ENCODE data around the gene GNG4.
A peak's percentile ranks its signal among the peaks of the same experiment; 100 is the strongest.

Gene GNG4

DNA sequence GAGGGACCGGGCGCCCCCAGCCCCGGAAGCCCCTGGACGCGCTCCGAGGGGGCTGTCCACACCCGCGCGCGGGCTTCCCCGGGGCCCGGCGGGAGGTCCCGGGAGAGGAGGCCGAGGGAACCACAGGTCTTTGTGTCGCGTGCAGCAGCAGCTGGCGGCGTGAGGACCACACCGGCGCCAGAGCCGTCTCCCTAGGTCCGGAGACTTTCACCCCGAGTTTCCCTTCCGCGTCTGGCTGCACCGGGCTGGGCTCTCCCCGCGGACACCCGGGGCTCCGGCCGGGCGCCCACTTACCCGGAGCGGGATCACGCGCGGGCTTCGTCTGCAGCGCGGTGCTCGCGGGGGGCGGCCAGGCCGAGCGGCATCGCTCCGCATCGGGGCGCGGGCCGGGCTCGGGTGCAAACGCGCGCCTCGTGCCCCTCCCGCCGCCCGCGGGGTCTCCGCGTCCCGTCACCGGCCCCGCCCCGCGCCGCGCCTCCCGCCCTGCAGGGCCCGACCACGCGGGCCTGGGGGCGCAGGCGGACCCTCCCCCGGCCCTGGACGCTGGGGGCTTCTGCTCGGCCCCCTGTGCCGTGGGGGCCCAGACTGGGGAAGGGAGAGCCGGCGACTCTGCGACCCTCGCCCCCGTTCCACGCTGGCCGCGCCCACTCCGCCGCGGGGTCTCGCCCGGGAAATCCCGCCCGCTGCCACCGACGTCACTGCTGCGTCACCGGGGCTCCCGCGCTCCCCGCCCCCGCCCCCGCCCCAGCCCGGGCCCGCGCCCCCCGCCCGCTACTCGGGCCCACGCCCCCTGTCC, at the start of gene GNG4:
GNG4 (minus strand) TSS at position 417 of the 796 bp plus-strand sequence. CDS start 65,946 bp downstream, outside the sequence.
- peak; percentile 79 for DNase-seq

DNA sequence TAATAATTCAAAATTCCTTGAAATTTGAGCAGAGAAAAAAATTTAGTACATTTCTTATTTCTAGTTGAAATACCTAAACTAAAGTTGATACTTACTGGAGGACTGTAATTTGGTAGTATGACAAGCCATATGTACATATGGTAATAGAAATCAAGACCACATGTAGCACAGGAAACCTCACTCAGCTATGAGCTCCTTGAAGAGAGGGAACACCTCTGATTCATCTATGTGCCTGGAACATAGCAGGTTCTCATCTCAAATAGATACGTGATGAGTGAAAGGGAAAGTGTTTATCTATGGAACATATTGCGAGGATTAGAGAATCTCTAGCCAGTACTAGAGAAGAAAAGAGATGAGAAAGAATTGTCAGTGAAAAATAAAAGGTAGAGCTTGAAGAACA, 47.9 kb upstream of the GNG4 start:
- no peak for DNase-seq

DNA sequence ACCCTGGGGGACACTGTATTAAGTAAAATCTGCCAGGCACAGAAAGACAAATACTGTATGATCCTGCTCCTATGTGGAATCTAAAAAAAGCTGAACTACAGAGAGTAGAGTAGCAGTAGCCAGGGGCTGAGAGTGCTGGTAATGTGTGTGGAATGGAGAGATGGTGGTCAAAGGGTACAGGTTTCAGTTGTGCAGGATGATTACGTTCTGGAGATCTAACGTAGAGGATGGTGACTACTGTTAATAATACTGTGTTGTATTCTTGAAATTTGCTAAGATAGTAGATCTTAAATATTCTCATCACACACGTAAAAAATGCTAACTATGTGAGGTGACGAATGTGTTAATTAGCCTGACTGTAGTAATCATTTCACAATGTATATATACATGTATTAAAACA, 39.8 kb upstream of the GNG4 start:
- DNase-seq = no peak

DNA sequence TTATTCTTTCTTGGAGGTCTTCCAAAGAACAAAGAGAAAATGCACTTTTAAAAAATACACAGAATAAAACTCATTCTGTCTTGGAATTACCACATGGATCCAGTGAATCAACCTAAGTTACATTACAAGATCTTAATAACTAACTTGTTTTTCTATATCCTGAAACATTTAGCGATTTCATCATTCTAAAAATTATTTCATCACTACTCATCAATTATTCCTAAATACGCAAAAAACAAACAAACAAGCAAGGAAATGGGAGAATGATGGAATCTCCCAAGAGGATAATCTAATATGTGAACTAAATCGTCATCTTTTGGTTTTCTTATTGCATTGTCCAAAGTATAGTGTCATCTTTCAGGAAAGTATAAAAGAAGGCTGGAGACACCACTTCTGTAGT, 38.5 kb upstream of the GNG4 start:
- no peak for DNase-seq

DNA sequence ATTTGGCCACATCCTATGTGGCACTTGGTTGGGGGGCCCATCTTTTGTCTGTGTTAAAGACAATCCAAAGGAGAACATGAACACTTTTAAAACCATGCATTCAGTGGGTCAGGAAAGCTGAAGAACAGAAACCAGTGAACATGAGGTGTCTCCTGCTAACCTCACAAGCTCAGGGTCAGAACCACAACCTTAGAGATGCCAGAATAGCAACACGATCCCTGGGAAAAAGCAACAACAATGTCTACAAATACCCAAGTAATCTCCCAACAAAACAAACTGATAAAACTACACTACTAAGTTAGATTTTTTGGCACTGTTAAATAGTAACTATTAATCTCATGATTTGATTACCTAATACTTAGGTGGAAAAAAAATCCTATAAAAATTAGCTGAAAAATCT, 34.1 kb upstream of the GNG4 start:
- DNase-seq = no peak

DNA sequence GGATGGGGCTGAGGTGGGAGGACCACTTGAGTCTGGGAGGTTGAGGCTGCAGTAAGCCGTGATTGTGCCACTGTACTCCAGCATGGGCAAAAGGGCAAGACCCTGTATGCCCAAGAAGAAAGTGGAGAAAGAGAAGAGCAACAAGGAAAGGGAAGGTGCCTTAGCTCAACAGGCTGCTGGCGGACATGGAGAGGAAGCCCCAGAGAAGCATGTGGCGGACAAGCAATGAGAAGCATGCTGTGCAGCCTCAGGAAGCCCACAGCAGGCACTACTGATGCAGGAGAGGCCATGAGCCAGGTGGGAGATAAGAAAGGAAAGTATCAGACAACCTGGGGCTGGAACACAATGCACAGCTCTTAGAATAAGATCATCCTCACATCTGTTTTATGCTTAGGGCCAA, 32.6 kb upstream of the GNG4 start:
- DNase-seq = no peak

DNA sequence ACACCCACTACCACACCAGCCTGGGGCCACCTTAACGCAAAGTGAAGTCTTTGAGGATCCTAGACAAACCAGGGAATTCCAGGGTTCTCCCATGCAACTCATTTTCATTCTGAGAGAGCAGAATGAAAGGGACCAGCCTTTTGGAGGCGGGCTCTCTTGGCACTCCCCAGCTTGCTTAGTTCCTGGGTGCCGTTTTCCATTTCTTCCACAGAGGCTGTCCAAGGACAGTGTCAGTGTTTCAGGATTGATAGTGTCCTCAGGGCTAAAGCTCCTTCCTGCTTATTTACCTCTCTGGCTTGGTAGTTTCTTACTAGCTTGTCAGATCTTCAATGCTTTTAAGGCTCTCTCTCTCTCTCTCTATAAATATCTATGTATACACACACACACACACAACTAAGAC, 30.1 kb upstream of the GNG4 start:
- peak; percentile 71 for DNase-seq

DNA sequence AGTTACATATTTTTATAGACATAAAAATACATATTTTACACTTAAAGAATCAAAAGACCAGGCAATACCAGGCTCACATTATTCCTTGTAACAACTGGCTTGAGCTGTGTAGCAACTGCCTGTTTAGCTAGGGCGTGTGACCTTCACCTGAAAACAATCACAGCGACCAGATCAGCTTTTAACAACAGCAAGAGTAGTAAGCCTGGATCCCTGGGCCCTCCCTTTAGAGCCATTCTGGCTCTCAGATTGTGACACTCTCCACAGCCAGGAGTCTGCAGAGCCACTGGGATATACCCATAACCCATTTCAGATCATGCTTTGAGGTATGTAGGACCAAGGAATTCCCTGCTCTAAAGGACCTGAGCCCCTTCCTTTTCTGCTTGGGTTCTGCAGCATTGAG, 29.4 kb upstream of the GNG4 start:
- DNase-seq = peak; percentile 79

DNA sequence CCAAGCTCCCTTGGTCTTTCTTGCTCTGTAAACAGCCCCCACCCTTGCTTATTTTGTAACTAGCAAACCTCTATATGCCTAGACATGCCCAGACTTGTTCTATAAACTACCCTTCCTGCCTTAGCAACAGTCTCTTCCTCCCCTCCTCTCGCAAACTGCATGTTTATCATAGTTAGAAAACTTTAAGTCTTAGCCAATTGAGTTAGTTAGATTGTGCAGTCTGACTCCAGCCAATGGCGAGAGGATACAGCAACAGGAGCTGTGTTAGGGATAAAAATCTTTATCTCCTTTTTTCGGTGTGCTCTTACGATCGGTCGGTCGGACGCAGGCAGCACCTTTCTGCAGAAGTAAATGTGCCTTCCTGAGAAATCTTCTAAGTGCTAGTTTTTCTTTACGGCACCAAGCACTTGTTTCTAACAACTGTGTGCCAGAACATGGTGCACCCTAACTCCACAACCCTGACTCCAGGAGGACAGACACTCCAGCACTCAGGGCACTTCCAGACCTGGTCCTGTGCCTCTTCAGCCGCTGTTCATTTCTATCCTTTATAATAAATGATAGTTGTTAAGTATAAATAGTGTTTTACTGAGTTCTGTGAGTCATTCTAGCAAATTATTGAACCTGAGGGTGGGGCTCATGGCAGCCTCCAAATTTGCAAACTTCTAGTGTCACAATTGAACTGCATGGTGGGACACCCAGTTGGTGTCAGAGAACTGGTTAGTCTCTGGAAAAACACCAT, 25.7 kb upstream of the GNG4 start:
- peak; percentile 64 for DNase-seq

DNA sequence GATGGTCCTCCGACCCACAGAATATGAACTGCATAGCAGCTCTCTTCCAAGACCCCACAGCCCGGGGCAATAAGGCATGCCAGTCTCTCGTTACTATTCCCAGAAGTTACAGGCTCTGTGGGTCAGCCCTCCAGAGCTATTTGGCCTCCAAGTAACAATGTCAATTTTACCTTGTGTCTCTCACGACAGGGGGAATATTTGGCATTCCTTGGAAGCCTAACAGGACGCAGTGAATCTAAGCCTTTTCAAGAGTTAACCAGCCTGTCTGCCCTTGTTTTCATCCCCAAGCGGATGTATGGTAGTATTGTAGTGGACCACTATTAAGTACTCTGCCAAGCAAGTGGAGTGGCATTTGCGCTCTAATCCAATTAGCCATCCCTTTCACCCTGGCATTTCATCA, 24.4 kb upstream of the GNG4 start:
- DNase-seq = peak; percentile 89

DNA sequence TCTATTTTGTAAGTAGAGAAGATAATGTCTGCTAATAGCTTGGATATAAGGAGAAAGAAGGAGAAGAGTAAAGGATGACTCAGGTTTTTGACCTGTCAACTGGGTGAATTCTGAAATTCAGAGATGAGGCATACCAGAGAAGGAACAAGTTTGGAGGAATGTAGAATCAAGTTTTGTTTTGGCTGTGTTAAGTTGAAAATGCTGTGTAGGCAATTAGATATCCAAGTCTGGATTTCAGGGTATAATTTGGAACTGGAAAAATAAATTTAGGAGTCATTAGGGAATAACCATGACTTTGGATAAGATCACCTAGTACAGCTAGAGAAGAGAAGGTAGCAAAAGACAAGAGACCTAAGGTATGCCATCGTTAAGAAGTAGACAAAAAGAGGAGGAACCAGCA, 22.4 kb upstream of the GNG4 start:
- no peak for DNase-seq

DNA sequence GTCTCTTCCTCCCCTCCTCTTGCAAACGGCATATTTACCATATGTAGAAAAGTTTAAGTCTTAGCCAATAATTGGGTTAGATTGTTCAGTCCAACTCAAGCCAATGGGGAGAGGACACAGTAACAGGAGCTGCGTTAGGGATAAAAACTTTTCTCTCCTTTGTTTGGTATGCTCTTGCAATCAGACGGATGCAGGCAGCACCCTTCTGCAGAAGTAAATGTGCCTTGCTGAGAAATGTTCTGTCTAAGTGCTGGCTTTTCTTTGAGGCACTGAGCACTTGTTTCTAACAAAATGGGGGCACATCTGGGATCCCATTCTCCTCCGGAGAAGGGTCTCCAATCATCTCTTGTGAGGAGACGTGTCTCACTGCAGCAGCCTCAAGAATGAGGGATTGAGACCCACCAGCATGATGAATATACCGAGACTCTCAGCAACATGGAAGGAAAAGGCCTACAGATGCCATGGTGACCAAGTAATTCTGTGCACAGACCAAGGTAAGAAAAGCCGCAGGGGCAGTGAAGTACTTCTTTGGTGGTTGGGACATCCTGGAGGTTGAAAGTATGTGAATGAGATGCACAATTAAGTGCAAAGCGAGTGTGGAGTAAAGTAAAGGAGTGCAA, 20.7 kb upstream of the GNG4 start:
- no peak for DNase-seq

DNA sequence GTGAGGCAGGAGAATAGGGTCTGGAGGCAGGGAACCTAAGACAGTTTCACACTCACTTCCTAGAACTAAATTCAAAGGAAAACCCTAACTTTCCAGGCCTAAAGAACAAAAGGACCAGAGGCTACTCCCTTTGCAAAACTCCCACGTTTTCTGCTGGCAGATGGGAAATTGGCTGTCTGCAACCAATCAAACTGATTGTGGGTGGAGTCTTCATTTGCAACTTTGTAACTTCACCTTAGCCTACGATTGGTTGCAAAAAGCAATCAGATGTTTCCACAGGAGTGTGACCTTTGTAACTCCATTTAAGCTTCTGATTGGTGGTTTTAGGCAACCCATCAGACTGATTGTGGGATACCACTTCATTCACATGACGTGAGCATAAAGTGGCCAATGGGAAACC, 19.7 kb upstream of the GNG4 start:
- DNase-seq = peak; percentile 67

DNA sequence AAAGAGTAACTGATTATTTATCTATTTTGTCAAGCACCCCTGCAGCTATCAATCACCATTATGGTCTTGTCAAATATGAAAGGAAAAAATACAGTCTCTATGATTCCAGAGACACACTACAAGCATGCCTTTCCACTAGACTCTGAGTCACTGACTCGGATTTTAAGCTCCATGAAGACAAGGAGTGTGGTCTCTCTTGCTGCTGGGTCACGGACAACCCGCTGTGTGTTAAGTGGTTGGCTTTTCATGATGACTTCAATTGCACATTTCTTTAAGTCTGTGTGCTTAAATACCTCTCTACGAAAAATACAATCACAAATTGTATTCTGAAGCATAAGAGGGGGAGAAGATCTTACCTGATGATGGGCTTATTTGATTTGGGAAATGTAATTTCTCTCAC, 14.0 kb upstream of the GNG4 start:
- DNase-seq = no peak

DNA sequence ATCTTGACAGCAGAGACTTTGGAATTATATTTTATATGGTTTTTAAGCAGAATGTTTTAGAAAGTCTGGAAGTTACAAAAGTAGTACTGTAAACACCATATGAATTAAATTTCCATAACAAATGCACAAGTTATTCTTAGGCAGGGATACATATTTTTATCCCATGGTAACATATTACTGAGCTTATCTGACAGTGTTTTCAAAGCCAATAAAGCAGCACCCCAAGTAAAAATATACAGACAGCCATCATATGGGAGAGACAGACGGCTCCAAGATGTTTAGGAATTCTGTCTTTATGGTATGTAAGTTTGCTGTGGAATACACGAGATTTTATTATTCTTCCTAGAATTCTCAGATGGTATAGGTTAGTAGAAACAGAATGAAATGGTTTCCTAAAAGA, 12.0 kb upstream of the GNG4 start:
- DNase-seq = no peak

DNA sequence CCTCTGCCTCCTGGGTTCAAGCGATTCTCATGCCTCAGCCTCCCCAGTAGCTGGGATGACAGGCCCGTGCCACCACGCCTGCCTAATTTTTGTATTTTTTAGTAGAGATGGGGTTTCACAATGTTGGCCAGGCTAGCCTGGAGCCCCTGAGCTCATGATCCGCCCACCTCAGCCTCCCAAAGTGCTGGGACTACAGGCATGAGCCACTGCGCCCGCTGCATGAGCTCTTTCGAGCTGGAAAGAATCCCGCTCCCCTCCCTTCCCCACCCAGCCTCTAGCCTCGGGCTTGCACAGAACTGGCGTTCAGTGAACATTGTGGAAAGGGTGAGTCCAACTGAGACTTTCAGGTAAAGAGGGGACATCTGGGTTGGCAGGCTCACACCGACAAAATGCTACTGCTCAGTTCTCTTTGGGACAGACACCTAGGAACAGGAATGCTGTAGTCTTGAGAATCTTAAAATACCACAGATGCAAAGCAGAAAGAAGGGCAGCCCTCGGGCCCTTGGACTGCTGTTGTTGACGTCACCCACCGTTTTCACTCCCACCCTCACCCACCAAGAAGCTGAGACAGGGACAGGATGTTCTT, 9.7 kb upstream of the GNG4 start:
- peak; percentile 60 for DNase-seq

DNA sequence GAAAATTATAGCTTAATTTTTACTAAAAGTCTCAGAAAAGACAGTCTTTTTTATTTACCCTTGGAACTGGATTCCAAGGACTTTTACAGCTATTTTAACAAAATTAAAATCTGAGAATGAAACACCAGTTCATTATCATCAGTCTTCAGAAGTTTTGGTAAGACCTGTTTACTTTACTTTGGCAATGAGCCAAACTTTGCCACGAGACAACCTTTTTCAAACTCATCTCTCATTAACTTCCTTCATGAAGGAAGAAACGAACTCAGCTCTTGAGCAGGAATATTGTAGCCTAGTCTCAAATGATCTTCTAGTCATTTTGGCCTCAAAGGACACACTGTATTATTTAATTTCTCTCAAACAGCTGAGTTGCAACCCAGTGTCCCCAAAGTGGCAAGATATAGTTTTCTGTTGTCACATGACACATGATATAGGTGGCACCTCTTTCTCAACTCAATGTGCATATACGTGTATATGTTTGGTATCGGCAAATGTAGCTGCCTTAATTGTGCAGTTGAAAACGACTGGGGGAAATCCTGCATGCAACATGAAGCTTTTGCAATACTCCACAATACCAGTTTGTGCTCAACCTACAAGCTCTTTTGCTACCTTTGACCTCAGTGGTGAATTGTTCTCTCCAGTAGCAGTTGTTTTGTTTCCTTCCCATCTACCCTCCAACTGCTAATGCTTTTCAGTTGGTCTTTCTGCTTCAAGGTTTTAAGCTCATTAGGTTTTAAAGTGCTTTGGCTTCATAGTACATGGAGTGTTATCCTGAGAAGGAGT, 8.4 kb upstream of the GNG4 start:
- no peak for DNase-seq

DNA sequence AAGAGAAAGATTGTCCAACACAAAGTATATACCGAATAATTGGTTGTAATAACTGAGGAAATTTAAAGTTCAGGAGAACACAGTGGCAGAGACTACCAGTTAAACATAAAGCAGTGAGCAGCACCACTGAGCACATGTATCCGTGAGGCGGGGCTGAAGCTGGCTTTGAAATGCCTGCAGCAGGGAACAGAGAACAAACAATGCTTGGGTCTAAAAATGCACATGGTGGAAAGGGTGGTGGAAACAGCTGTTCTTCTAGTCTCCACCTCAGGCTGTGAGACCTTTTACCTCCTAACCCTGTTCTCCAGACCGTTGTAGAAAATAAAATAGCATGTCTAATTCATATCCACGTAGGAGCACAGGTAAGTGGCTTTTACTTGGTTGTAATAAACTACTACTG, 7.7 kb upstream of the GNG4 start:
- peak; percentile 50 for DNase-seq

DNA sequence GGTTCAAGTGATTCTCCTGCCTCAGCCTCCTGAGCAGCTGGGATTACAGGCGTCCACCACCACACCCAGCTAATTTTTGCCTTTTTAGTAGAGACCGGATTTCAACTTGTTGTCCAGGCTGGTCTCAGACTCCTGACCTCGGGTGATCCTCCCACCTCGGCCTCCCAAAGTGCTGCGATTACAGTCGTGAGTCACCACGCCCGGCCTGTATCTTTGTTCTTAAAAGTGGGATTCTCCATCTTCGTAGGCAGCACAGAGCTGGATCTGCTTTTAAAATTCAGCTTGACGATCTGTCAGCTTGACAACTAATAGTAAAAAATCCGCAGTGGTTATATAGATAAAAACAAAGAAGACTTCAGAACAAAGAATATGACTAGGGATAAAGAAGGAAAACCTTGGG, 2.8 kb upstream of the GNG4 start:
- DNase-seq = peak; percentile 32

DNA sequence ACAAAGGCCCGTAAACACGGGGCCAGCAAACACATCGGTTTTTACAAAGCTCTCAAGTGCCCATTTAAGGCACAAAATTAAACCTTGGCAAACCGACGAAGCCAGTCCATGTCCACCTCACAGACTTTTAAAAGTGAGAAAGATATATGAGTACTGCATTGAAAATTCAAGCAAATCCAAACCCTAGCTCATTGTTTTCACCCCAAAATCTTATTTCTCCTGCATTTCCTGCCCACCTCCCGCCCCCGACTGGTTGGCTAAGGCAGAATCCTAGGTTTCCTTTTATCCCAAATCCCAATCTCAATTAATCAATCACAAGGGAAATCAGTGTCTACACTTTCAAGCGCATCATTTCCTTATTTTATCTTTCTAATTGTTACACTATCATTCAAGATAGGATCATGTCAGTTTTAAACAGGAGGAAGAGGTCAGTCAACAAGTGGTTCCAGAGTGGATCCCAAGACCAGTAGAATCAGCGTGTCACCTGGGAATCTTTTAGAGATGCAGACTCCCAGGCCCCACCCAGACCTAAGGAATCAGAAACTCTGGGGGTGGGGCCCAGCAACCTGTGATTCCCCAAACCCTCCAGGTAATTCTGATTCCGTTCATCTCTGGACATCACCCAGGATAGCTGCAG, 1.7 kb upstream of the GNG4 start:
- peak; percentile 13 for DNase-seq

DNA sequence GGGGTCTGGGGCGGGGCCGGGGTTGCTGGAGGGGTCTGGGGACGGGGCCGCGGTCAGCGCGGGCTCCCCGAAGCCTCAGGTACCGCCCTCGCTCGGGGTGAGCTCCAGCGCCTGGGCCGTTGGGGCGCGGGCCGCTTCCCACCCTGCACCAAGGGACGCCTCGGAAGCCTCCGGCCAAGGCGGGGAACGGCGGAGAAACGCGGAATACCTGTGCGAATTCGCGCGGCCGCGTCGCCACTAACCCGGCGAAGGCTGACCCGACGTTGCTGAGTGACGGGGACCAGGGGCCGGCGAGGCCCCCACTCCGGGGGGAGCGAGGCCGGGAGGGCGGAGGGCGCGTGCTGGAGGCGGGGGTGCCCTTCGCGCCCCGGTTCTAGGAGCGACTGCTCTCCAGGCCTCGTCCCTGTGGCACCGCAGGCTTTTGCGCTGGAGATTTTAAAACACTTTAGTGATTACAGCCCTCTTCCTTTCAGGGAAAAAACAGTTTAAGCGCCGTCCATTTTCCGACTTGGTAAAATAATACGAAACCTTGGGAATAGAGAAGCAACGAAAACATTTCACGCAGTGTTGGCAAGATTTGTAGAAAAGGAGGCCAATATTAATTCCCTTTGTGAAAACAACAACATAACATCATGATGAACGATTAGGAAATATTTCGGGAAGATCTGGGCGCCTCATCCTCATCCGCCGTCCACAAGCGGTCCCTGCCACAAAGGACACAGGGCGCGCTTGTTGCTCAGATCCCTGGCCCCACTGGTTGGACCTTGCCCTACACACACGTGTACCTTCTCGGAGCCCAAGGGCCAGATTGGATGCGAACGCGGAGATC, 971 bp upstream of the GNG4 start:
- peak; percentile 77 for DNase-seq

Measured in islet precursor cell (in vitro differentiated cells).